Activated CD4-positive, alpha-beta T cell treated with anti-CD3 and anti-CD28 coated beads, Interleukin-2, amount 50 U/mL, for 4 hours (primary cell): ENCODE data around the gene TSPAN33.
A peak's percentile ranks its signal among the peaks of the same experiment; 100 is the strongest.
"Not testable (repeated sequence)": the region's sequence is repeated elsewhere in the genome, so short reads cannot be mapped to it uniquely, and the experiment has no call there.

Experiments used
- DNase-seq, 2 experiments: peaks; one replicate each; pipeline ENCODE4 v3.0.0-alpha.2; 2020

TSPAN33 gene

DNA sequence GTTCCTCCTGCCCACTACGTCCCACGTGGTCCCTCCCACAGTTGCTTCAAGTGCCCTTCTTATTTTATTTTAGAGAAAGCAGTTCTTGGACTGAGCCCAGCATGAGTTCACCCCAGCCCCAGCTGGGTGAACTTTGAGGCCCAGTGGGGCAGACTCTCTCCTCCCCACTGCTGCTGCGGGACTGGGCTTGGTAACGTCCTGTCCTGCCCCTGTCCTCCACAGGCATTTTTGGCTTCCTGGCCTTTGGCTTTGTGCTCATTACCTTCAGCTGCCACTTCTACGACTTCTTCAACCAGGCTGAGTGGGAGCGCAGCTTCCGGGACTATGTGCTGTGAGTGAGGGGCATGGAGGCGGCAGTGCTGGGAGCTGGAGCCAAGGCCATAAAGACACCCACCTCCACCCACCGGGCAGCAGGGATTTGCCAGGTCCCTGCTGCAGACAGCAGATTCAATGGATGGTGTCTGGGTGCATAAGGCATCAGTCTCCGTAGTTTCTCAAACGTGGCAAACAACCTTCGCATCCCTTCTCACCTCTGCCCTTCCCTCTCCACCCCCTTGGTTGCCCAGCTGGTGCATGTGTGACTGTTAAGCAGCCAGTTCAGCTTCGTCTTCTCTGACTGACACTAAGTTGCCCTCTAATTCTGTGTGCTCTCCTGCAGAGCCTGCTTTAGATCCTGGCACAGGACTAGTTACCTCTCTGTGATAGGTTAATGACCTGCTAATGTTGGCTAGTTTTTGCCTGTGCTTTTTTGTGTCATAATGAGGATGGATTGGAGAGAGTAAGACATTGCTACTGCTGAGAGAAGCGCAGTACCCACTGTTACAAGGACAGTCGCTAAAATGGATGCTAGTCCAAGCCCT is 64.8 kb downstream of the TSPAN33 start:
- no peak for DNase-seq

DNA sequence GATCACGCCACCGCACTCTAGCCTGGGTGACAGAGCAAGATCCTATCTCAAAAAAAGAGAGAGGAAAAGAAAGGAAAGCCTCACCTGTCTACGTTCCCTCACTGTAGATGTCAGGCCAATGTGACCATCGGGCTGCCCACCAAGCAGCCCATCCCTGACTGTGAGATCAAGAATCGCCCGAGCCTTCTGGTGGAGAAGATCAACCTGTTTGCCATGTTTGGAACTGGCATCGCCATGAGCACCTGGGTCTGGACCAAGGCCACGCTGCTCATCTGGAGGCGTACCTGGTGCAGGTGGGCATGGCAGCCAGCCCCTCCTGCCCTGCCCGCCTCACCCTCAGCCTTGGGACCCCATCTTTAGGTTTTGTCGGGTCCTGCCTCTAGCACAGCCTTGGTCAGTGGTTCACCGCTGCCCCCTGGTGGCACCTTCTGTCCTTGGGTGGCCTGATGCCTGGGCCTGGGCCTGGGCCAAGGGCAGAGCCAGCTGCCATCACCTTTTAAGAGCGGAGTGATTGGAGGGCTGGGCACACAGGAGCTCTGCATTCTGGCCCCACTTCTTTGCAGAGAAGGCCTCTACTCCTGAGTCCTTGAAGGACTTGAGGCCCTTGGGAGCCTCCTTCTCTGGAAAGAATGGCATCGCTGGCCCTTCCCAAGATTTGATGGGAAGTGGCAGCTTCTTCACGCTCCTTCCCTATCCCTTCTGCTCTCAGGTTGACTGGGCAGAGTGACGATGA is 65.9 kb downstream of the TSPAN33 start:
- DNase-seq, result peak; percentile 50 to 54

- no peak for DNase-seq
These were observed 66.4 kb downstream of the TSPAN33 start for GRCh38 chr7:129210989-129211312.

DNA sequence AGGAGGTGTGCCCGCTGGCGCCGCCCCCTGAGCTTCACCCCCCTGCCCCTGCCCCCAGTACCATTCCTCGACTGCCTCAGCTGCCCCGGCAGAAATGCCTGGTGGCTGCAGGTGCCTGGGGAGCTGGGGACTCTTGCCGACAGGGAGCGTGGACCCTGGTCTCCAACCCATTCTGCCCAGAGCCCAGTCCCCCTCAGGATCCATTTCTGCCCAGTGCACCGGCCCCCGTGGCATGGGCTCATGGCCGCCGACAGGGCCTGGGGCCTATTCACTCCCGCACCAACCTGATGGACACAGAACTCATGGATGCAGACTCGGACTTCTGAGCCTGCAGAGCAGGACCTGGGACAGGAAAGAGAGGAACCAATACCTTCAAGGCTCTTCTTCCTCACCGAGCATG is 67.6 kb downstream of the TSPAN33 start:
- no peak for DNase-seq

DNA sequence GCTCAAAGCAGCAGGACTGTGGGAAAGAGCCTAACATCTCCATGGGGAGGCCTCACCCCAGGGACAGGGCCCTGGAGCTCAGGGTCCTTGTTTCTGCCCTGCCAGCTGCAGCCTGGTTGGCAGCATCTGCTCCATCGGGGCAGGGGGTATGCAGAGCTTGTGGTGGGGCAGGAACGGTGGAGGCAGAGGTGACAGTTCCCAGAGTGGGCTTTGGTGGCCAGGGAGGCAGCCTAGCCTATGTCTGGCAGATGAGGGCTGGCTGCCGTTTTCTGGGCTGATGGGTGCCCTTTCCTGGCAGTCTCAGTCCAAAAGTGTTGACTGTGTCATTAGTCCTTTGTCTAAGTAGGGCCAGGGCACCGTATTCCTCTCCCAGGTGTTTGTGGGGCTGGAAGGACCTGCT is 68.1 kb downstream of the TSPAN33 start:
- DNase-seq, result no peak

DNA sequence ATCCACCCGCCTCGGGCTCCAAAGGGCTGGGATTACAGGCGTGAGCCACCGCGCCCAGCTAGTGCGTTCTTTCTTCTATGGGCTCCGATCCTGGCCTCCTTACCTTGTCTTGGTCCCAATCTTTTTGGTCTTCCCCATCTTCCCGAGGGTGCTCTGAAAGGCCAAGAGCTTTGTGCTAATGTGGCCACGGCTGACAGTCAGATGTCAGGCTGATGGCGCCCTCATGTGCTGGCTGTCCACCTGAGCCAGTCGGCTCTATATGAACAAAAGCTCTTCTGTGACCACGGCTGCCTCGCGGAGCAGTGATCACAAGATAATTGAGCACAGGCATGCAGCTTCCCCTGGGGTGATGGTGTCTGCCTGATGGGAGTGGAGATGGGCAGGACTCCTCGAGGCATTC is 69.3 kb downstream of the TSPAN33 start:
- no peak for DNase-seq

DNA sequence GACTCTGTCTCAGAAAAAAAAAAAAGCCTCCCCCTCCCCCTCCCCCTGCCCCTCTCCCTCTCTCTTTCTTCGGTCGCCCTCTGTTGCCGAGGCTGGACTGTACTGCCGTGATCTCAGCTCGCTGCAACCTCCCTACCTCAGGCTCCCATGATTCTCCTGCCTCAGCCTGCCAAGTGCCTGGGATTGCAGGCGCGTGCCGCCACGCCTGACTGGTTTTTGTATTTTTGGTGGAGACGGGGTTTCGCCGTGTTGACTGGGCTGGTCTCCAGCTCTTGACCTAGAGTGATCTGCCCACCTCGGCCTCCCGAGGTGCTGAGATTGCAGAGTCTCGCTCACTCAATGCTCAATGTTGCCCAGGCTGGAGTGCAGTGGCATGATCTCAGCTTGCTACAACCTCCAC is 71.2 kb downstream of the TSPAN33 start:
- DNase-seq, result not testable (repeated sequence)

DNA sequence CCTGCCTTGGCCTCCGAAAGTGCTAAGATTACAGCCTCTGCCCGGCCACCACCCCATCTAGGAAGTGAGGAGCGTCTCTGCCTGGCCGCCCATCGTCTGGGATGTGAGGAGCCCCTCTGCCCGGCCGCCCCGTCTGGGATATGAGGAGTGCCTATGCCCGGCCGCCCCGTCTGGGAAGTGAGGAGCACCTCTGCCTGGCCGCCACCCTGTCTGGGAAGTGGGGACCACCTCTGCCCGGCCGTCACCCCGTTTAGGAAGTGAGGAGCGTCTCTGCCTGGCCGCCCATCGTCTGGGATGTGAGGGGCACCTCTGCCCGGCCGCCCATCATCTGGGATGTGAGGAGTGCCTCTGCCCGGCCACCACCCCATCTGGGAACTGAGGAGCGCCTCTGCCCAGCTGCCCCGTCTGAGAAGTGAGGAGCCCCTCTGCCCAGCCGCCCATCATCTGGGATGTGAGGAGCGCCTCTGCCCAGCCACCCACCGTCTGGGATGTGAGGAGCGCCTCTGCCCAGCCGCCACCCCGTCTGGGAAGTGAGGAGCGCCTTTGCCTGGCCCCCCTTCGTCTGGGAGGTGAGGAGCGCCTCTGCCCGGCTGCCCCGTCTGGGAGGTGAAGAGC is 71.7 kb downstream of the TSPAN33 start:
- DNase-seq, result not testable (repeated sequence)

DNA sequence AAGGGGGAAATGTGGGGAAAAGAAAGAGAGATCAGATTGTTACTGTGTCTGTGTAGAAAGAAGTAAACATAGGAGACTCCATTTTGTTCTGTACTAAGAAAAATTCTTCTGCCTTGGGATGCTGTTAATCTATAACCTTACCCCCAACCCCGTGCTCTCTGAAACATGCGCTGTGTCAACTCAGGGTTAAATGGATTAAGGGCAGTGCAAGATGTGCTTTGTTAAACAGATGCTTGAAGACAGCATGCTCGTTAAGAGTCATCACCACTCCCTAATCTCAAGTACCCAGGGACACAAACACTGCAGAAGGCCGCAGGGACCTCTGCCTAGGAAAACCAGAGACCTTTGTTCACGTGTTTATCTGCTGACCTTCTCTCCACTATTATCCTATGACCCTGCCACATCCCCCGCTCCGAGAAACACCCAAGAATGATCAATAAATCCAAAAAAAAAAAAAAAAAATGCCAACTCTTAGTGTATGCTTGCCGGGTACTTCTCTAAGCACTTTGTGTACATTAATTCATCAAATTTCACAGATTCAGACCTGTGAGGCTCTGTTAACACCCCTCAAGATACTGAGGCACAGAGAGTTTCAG is 72.4 kb downstream of the TSPAN33 start:
- not testable (repeated sequence) for DNase-seq

DNA sequence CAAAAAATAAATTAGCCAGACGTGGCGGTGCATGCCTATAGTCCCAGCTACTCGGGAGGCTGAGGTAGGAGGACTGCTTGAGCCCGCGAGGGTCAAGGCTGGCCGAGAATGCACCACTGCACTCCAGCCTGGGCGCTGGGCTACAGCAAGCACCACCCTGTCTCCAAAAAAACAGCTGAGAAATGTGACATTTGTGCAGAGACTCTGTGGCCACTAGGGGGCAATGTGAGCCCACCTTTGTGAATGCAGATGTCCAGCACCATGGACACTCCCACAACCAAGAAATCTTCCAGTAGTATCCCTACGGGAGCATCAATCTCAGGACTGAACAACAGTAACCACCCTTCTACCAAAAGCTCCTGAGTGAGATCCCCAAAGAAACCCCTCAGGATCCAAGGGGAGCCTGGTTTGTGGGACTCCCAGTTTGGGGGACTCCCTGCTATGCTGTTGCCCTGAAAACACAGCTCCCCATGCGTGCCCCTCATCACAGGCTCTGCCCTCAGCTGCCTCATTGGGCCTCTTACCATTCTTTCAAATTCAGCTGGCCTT is 74.1 kb downstream of the TSPAN33 start:
- DNase-seq, result peak; percentile 72 to 76

DNA sequence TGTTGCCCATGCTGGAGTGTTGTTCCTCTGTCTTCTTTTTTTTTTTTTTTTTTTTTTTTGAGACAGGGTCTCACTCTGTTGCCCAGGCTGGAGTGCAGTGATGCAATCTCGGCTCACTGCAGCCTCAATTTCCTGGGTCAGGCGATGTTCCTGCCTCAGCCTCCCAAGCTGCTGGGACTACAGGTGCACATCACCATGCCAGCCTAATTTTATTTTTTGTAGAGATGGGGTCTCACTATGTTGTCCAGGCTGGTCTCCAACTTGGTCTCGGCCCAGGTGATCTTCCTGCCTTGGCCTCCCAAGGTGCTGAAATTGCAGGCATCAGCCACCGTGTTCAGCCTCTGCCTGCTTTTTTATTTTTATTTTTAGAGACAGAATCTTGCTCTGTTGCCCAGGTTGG is 74.7 kb downstream of the TSPAN33 start:
- DNase-seq, result not testable (repeated sequence)
